Brain pericyte (primary cell): ENCODE measurements around the gene GPBP1L1.

Experiments
- DNase-seq: peaks from one replicate; pipeline ENCODE4 v3.0.0-alpha.2; 2012; ENCODE audit warnings: low read depth, low spot score

Gene GPBP1L1

DNA sequence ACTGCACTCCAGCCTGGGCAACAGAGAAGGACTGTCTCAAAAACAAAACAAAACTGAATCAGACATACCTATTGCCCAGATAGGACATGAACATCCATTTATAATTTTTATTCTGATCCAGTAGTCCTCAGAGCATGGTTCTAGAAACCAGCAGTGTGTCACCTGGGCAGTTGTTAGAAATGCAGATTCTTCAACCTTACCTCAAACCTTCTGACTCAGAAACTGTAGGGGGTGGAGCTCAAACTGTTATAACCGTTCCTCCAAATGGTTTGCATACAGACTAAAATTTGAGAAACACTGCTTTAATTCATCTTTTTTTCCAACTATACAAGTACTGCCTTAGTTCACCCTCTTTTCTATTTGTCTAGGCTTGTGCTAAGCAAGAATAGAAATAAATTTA is 96.5 kb downstream of the GPBP1L1 start:
- DNase-seq = no peak

DNA sequence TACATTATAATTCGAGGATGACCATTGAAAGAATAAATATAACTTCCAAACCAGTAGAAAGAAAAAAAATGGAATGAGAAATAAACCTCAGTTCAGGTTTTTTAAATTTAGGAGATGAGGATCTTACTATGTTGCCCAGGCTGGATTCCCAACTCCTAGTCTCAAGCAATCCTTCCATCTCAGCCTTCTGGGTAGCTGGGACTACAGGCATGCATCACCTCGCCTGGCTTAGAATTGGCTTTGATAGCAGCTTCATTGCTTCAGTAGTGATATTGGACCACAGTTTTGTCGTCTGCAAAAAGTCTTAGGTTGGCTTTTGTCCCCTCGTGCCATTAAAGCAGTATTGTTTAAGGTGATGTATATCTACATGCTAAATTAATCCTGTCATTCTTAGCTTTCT is 99.6 kb downstream of the GPBP1L1 start:
- no peak for DNase-seq

GRCh38 chr1:45585496-45586075 is 100.7 kb downstream of the GPBP1L1 start:
- no peak for DNase-seq

DNA sequence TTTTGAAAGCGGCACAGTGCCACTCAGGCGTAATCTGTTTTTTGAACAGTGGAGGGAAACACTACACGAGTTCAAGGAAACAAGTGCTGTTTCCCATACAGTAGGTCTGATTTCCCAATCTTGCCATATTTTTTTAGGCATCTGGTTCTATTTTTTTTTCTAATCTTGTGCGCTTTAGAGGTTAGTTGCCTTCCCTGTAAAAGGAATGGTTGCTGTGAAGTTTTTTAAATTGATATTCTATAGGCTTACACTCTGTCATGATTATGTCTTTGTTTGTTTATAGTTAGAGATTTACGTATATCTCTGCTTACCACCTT is 101.3 kb downstream of the GPBP1L1 start:
- DNase-seq = no peak

DNA sequence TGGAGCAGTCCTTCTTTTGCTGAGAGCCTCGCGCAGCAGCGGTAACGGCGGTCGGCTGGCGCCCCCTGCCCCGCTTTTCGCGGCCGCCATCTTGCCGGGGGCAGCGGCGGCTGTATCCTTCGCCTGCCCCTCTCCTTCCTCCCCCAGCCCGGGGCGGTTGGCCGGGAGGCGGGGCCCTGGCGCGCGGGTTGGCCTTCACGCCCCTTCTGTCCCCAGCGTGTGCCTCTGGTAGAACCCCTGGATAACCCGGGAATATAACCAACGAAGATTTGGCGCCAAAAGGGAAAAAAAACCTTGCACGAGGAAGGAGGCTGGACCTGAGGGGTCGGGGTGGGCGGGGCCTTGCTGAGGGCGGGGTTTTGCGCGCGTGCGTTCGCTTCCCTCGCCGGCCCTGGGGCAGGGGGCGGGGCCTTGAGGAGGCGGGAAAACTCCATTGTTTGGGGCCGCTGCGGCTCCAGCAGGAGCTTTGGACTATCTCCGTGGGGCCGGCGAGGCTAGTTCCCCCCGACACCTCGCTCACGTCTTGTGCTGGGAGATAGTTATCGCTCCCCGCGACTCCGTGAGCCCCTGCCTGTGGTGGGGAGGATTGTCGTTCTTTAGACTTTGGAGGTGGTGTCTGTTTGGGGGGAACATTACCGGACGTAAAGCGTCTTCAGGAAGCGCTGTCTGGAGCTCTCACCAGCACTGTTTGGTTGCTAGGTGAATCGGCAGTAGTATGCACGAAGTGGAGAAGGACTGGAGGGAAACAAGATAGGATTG is 101.8 kb downstream of the GPBP1L1 start:
- peak; percentile 56 for DNase-seq

DNA sequence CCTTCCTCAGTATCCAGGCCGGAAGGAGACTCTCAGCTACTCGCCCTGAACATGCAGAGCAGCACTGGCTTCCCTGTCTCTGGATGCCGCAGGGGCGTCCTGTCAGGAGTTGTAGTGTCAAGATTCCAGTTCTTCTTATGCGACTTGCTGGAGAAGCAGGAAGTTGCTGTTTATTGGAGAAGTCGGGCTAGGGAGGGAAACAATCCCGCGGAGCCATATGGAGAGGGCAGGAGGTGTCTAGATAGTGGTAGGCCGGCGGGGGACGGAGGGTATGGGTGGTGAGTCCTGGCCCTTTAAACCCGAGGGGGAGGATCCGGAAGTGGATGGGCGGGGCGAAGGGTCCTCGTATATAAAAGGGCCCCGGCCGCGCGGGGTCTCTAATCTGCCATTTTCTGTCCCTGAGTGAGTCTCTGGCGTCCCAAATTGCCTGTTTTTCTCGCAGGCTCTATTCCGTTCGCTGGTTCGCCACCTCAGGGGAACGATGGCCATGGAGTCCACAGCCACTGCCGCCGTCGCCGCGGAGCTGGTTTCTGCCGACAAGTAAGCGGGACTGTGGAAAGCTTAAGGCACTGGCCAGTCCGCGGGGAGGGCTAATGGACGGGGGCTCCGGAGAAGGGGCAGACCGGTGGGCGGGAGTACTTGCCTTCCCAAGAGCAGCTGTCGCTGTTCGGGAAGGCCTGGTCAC is 102.5 kb downstream of the GPBP1L1 start, which contains the start of gene NASP:
Gene NASP, plus strand, starts transcription at position 376 of the 685 bp plus-strand sequence. Its CDS starts 106 bp downstream, at position 482.
- peak; percentile 32 for DNase-seq

GRCh38 chr1:45583264-45583665 is 103.1 kb downstream of the GPBP1L1 start:
- peak; percentile 91 for DNase-seq
